K562 (cell line): ENCODE data around the gene PRKCQ. TPM values are rescaled to one million over a fixed set of nuclear protein-coding genes. Genes with fewer than 3 reads are reported as not detected.

Experiments
- ATAC-seq: fragments of 200-7000 bp; cut with Tn5 transposase; 3 replicates; pipeline ENCODE4 v1.9.1; 2020; ENCODE audit warnings: moderate library complexity
- BruUV-seq: library from RNA; stranded (reverse); fragments of 400-500 nt; replicated peaks from 2 replicates; lab custom pipeline; 2021; lab: Mats Ljungman, UMichigan
- CTCF ChIA-PET: fragments of 300-600 bp; formaldehyde crosslinking; extraction: SDS; loops from one replicate; lab custom pipeline; 2021; ENCODE audit warnings: low intra/inter-chr PET ratio; lab: Yijun Ruan, JAX
- POLR2A ChIA-PET: fragments of 300-600, 350-650 bp; sonication (Branson Sonifier 250); formaldehyde crosslinking; extraction: SDS; loops from one replicate; lab custom pipeline; 2021; ENCODE audit warnings: antibody characterized with exemption, inconsistent platforms; lab: Yijun Ruan, JAX
- DNase-seq, 4 experiments: peaks; one replicate each; pipeline versions ENCODE4 v3.0.0 to v3.0.0-alpha.2; 2011 to 2018; ENCODE audit warnings: low spot score in 3 of 4, mixed read lengths in 3 of 4; ENCODE audit errors: extremely low read depth in 1 of 4
- FAIRE-seq: peaks from 2 replicates; lab custom pipeline; 2011; peaks lifted over from hg19 to GRCh38; lab: Jason Lieb, UNC
- H2AFZ ChIP-seq: 2 replicates; pipeline ENCODE4 v1.6.0; 2011; ENCODE audit warnings: low read depth, low read length, control low read depth, inconsistent platforms
- H3K27ac ChIP-seq: fragments of 200-600 bp; 3 replicates; pipeline ENCODE4 v1.8.0; 2011; ENCODE audit warnings: low read depth, mild to moderate bottlenecking, control low read depth, inconsistent platforms, low read length, moderate library complexity, mixed read lengths; ENCODE audit errors: extremely low read depth
- H3K27me3 ChIP-seq, 2 experiments: fragments of 300-600 bp in 1 of 2; 2 replicates in 1 of 2; 3 replicates in 1 of 2; pipeline versions ENCODE4 v1.6.0 to v1.8.0; 2011; ENCODE audit warnings: inconsistent platforms in 2 of 2, low read length in 2 of 2, mild to moderate bottlenecking in 1 of 2, mixed read lengths in 1 of 2, moderate library complexity in 1 of 2; ENCODE audit not compliant: control insufficient read depth in 2 of 2, insufficient read depth in 2 of 2
- H3K36me3 ChIP-seq: fragments of 300-600 bp; 3 replicates; pipeline ENCODE4 v1.8.0; 2011; ENCODE audit warnings: mild to moderate bottlenecking, low read length, inconsistent platforms; ENCODE audit not compliant: control insufficient read depth, insufficient read depth
- H3K4me1 ChIP-seq, 2 experiments: fragments of 200-600 bp in 1 of 2; replicated peaks in 1 of 2; 2 replicates in 1 of 2; 3 replicates in 1 of 2; pipeline versions ENCODE4 v1.5.1 to v1.8.0; 2011; ENCODE audit warnings: inconsistent platforms in 2 of 2, low read length in 2 of 2, mild to moderate bottlenecking in 1 of 2, mixed read lengths in 1 of 2, moderate library complexity in 1 of 2; ENCODE audit not compliant: control insufficient read depth in 2 of 2, insufficient read depth in 2 of 2
- H3K4me2 ChIP-seq: 2 replicates; pipeline ENCODE4 v1.6.1; 2011; ENCODE audit warnings: low read length, control low read depth, inconsistent platforms, mixed read lengths; ENCODE audit not compliant: insufficient read depth
- H3K4me3 ChIP-seq: fragments of 200-600 bp; sonication (generic), shearing (Covaris generic); 2 replicates; pipeline ENCODE4 v1.5.1; 2016; ENCODE audit warnings: control low read depth, inconsistent platforms
- H3K79me2 ChIP-seq: fragments of 200-600 bp; 3 replicates; pipeline ENCODE4 v1.8.0; 2011; ENCODE audit warnings: low read length, inconsistent platforms; ENCODE audit not compliant: control insufficient read depth, insufficient read depth
- H3K9ac ChIP-seq, 2 experiments: 2 replicates each; pipeline versions ENCODE4 v1.6.0 to v1.6.1; 2011; ENCODE audit warnings: low read depth in 2 of 2, low read length in 2 of 2, control low read depth in 1 of 2, inconsistent platforms in 1 of 2, mild to moderate bottlenecking in 1 of 2, mixed read lengths in 1 of 2; ENCODE audit not compliant: insufficient read depth in 1 of 2
- H3K9me1 ChIP-seq: one replicate; pipeline ENCODE4 v1.6.0; 2011; ENCODE audit warnings: inconsistent platforms, mild to moderate bottlenecking, low read length, moderate library complexity; ENCODE audit not compliant: control insufficient read depth, insufficient read depth
- H3K9me3 ChIP-seq: replicated peaks from 2 replicates; pipeline ENCODE4 v1.5.1; 2011; ENCODE audit warnings: low read depth, low read length, inconsistent platforms; ENCODE audit not compliant: control insufficient read depth, insufficient read depth
- H4K20me1 ChIP-seq: replicated peaks from 2 replicates; pipeline ENCODE4 v1.6.1; 2011; ENCODE audit warnings: low read length, inconsistent platforms, mixed read lengths; ENCODE audit not compliant: control insufficient read depth, insufficient read depth
- ATF7 ChIP-seq: fragments of 450-650 bp; IDR thresholded peaks from 2 replicates; pipeline ENCODE4 v1.7.1; 2014; ENCODE audit warnings: mild to moderate bottlenecking, moderate library complexity
- BMI1 ChIP-seq: fragments of 150-350 bp; IDR thresholded peaks from 2 replicates; pipeline ENCODE4 v1.6.1; 2014; ENCODE audit warnings: low read length
- BRF1 ChIP-seq: IDR thresholded peaks from 3 replicates; pipeline ENCODE4 v1.6.1; 2011; ENCODE audit warnings: borderline replicate concordance, mild to moderate bottlenecking; ENCODE audit not compliant: insufficient read length; ENCODE audit errors: extremely low read depth
- HDAC2 ChIP-seq: fragments of 450-650 bp; IDR thresholded peaks from 2 replicates; pipeline ENCODE4 v1.6.1; 2016; ENCODE audit warnings: mild to moderate bottlenecking
- HLTF ChIP-seq: fragments of 450-650 bp; IDR thresholded peaks from 2 replicates; pipeline ENCODE4 v1.6.1; 2016
- KDM2B ChIP-seq: fragments of 250-450 bp; sonication (Bioruptor Pico); IDR thresholded peaks from 2 replicates; pipeline ENCODE4 v1.8.0; 2021; ENCODE audit warnings: mild to moderate bottlenecking, moderate library complexity
- MAZ ChIP-seq, 2 experiments: fragments of 450-650 bp in 1 of 2; sonication (generic) in 1 of 2; formaldehyde crosslinking; IDR thresholded peaks in 1 of 2; conservative IDR thresholded peaks in 1 of 2; 2 replicates each; pipeline versions ENCODE4 v1.4.0 to v1.5.0; 2020; ENCODE audit warnings: mild to moderate bottlenecking in 1 of 2, missing genetic modification reagents in 1 of 2
- PHF21A ChIP-seq: fragments of 450-650 bp; IDR thresholded peaks from 2 replicates; pipeline ENCODE4 v1.6.1; 2017; ENCODE audit warnings: low read depth, borderline replicate concordance
- ZNF644 ChIP-seq: fragments of 200-800 bp; sonication (Bioruptor generic); IDR thresholded peaks from 2 replicates; pipeline ENCODE4 v1.6.1; 2016; ENCODE audit warnings: low read depth, missing genetic modification characterization, missing compliant biosample characterization
- WGBS: fragments of 100-300 bp; shearing (Covaris generic); methylation state at CpG from one replicate; pipeline ENCODE4 v1.1.6; 2016; ENCODE audit warnings: low coverage, mixed read lengths; ENCODE audit not compliant: insufficient coverage; ENCODE audit errors: missing lambda C conversion rate; 5-methylcytosine and 5-hydroxymethylcytosine counted together
- in situ Hi-C: fragments of 300-500 bp; cut with MboI; formaldehyde crosslinking; loops from 4 replicates; pipeline ENCODE4 v1.15.0; 2018; ENCODE audit warnings: inconsistent platforms, mixed read lengths
- intact Hi-C: fragments of 100-400 bp; cut with micrococcal nuclease; formaldehyde crosslinking; loops from 2 replicates; pipeline ENCODE4 v1.14.2; 2022
- polyA plus RNA-seq, 8 experiments: library from polyadenylated mRNA; depleted of rRNA in 4 of 8; stranded (reverse) in 5 of 8; unstranded in 3 of 8; fragments of >200 nt; fragmentation: Nextera tagmentation in 2 of 8; fragmentation: Illumina TruSeq in 1 of 8; extraction: Ambion mirVana in 2 of 8; extraction: Trizol in 1 of 8; gene quantifications; 2 replicates each; pipeline versions ENCODE4 v1.2.1 to v1.2.3, GENCODE V29; 2011 to 2014; ENCODE audit warnings: inconsistent platforms in 1 of 8, missing spikeins in 1 of 8
- total RNA-seq, 7 experiments: library from RNA; depleted of rRNA in 6 of 7; stranded (reverse); fragments of >200 nt in 6 of 7; fragmentation: Illumina TruSeq in 2 of 7; extraction: Trizol in 2 of 7; gene quantifications; 2 replicates each; pipeline versions ENCODE4 v1.2.1 to v1.2.3, GENCODE V29; 2011 to 2021; ENCODE audit warnings: low replicate concordance in 1 of 7
- TF ChIP-seq, protein P1 (sequence below): IDR thresholded peaks from 2 replicates; pipeline ENCODE4 v1.6.1; 2014; ENCODE audit warnings: antibody characterized with exemption
- TF ChIP-seq, protein P2 (sequence below): fragments of 250-450 bp; sonication (Bioruptor Pico); IDR thresholded peaks from 2 replicates; pipeline ENCODE4 v1.4.0; 2020; ENCODE audit warnings: mild to moderate bottlenecking
- TF ChIP-seq, protein P3 (sequence below): sonication (generic); formaldehyde crosslinking; IDR thresholded peaks from 2 replicates; pipeline ENCODE4 v1.8.0; 2023; ENCODE audit warnings: mild to moderate bottlenecking, missing genetic modification reagents

PRKCQ gene
- total and polyA plus RNA-seq, 9 of the 15 experiments (the other 6 are each of a cell fraction or from before 2014, with no cell fraction given) = 4.4 to 23.3 (median 14.6) TPM

DNA sequence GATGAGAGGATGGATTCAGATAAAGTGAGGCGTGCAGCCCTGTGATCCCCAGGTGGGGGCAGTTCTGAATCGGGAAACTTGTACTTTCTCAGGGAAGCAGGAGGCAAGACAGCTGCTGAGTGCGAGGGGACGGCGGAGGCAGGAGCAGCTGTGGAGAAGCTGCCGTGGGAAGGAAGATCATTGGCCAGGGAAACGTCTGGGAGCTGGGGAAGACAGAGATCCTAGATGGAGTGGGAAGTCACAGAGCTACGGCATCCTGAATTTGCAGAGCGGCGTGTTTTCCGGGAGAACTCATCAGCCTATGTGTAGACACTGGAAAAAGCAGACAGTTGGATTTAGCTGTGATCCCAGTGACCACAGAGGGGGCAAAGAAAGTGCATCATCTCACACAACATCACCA, 9.2 kb downstream of the PRKCQ start:
- H3K4me3 ChIP-seq = no peak overlapping the region
- DNase-seq (no peak), ATAC-seq (no peak), FAIRE-seq (no peak)
- ChIA-PET POLR2A (interaction anchor here (0.6 to 1.0 kb wide), 2 partner anchors 8 to 12 kb away, joined by 3 read pairs; no protein-coding TSS in a partner anchor), CTCF (no interaction called here)
- H3K27me3 ChIP-seq = no peaks in the 10 kb centered on the region
- H2AFZ ChIP-seq = no peak overlapping the region
- H3K9ac ChIP-seq = no peak overlapping the region; a peak in 1 of 4 replicates
- intact Hi-C loops (no loop called here), in situ Hi-C loops (no loop called here)
- H3K9me1 ChIP-seq = peaks cover 4% of the 10 kb centered on the region
- H3K79me2 ChIP-seq = peaks cover 20% of the 10 kb centered on the region; the same call in 1 of the 3 replicates
- no peak overlapping the region for H3K27ac ChIP-seq
- TF ChIP-seq, protein P1, sequence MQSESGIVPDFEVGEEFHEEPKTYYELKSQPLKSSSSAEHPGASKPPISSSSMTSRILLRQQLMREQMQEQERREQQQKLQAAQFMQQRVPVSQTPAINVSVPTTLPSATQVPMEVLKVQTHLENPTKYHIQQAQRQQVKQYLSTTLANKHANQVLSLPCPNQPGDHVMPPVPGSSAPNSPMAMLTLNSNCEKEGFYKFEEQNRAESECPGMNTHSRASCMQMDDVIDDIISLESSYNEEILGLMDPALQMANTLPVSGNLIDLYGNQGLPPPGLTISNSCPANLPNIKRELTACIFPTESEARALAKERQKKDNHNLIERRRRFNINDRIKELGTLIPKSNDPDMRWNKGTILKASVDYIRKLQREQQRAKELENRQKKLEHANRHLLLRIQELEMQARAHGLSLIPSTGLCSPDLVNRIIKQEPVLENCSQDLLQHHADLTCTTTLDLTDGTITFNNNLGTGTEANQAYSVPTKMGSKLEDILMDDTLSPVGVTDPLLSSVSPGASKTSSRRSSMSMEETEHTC = no peak
- 86% methylated on average over 11 of the region's 11 CpGs for WGBS
- H3K36me3 ChIP-seq = no peaks in the 10 kb centered on the region; the same call in 2 of the 3 replicates
- H3K4me1 ChIP-seq = peaks cover 0 to 4% of the 10 kb centered on the region in 2 experiments; a peak in 2 of 5 replicates
- H4K20me1 ChIP-seq = peaks cover 9% of the 10 kb centered on the region; the same call in 1 of the 2 replicates
- no TSS peak for BruUV-seq
- no peak overlapping the region for H3K4me2 ChIP-seq
- no peaks in the 10 kb centered on the region for H3K9me3 ChIP-seq

DNA sequence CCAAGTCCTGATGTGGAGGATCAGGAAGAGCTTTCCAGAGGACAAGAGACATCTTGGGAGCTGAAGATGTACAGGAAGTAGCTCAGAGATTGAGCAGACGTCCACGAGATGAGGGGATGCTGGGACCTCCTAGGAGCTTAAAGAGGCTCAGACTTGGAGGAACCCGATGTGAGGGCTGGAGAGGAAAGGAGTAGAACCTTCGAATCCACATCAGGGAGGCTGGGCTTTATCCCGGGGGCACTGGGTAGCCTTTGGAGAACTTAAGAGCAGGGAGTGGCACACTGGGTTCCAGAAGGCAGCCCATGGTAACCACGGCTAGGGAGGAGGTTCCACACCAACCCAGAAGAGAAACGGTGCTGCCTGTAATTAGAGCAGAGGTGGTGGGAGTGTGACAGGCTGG, 10.8 kb downstream of the PRKCQ start:
- intact Hi-C loops (no loop called here), in situ Hi-C loops (no loop called here)
- CTCF ChIA-PET = no interaction called here
- Histone ChIP-seq H3K4me2 (no peak overlapping the region), H3K4me3 (no peak overlapping the region), H4K20me1 (peaks cover 9% of the 10 kb centered on the region; the same call in 1 of the 2 replicates), H3K79me2 (peaks cover 15% of the 10 kb centered on the region; the same call in 1 of the 3 replicates), H3K27ac (no peak overlapping the region), H2AFZ (no peak overlapping the region), H3K36me3 (no peaks in the 10 kb centered on the region; the same call in 2 of the 3 replicates), H3K9me3 (no peaks in the 10 kb centered on the region), H3K27me3 (no peaks in the 10 kb centered on the region), H3K9ac (no peak overlapping the region), H3K4me1 (peaks cover 0 to 4% of the 10 kb centered on the region in 2 experiments; a peak in 1 of 5 replicates), H3K9me1 (no peaks in the 10 kb centered on the region)
- POLR2A ChIA-PET = interaction anchor here (0.6 kb wide), 1 partner anchor 75 kb away, joined by 3 read pairs; no protein-coding TSS in a partner anchor
- BruUV-seq = no TSS peak
- DNase-seq = no peak
- FAIRE-seq = no peak
- 53% methylated on average over 6 of the region's 7 CpGs for WGBS
- ATAC-seq = no peak
- TF ChIP-seq ATF7 (no peak), KDM2B (CRISPR knock-in tag) (no peak), MAZ (CRISPR knock-in tag; conservative IDR thresholded peaks at IDR 0.05 in 1 of 2, IDR thresholded peaks at IDR 0.05 in 1 of 2) (no peak), HDAC2 (no peak), ZNF644 (tag) (no peak), HLTF (no peak), PHF21A (no peak), BRF1 (no peak), BMI1 (no peak)
- TF ChIP-seq, protein P2, sequence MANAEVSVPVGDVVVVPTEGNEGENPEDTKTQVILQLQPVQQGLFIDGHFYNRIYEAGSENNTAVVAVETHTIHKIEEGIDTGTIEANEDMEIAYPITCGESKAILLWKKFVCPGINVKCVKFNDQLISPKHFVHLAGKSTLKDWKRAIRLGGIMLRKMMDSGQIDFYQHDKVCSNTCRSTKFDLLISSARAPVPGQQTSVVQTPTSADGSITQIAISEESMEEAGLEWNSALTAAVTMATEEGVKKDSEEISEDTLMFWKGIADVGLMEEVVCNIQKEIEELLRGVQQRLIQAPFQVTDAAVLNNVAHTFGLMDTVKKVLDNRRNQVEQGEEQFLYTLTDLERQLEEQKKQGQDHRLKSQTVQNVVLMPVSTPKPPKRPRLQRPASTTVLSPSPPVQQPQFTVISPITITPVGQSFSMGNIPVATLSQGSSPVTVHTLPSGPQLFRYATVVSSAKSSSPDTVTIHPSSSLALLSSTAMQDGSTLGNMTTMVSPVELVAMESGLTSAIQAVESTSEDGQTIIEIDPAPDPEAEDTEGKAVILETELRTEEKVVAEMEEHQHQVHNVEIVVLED (CRISPR knock-in tag) = no peak
- TF ChIP-seq, protein P3, sequence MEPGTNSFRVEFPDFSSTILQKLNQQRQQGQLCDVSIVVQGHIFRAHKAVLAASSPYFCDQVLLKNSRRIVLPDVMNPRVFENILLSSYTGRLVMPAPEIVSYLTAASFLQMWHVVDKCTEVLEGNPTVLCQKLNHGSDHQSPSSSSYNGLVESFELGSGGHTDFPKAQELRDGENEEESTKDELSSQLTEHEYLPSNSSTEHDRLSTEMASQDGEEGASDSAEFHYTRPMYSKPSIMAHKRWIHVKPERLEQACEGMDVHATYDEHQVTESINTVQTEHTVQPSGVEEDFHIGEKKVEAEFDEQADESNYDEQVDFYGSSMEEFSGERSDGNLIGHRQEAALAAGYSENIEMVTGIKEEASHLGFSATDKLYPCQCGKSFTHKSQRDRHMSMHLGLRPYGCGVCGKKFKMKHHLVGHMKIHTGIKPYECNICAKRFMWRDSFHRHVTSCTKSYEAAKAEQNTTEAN (CRISPR knock-in tag) = no peak
